Esophagus squamous epithelium (tissue), 4 donors: ENCODE data around the gene TECR.

ENCODE experiments used
- POLR2A ChIP-seq, 4 donors: fragments of 450-650 bp; IDR thresholded peaks; one replicate each; pipeline ENCODE4 v1.6.1; 2017; ENCODE audit warnings: antibody characterized with exemption in 4 of 4, mild to moderate bottlenecking in 4 of 4, moderate library complexity in 3 of 4
- TF ChIP-seq, protein P1 (sequence below), 6 experiments: fragments of 450-650 bp in 4 of 6; fragments of 200-600 bp in 2 of 6; sonication (generic) in 2 of 6; IDR thresholded peaks; one replicate each; pipeline ENCODE4 v1.5.1; 2016 to 2019; ENCODE audit warnings: antibody characterized with exemption in 6 of 6, mild to moderate bottlenecking in 4 of 6, moderate library complexity in 4 of 6

DNA sequence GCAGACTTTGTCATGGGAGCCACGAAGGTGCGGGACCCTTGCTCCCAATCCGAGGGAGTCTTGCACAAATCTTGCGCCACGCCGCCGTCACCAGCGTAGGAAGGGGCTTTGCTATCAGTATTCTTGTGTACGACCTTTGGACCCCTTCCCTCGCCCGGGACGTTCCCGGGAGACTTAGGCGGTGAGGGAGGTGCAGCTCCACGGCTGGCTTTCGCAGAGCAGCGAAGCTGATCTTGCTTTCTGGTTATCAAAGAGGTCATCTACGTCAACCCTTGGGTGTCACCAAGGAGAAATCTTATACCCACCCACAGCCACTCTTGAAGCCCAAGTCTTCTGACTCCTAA, 583 bp downstream of the TECR start:
- TF ChIP-seq, protein P1, sequence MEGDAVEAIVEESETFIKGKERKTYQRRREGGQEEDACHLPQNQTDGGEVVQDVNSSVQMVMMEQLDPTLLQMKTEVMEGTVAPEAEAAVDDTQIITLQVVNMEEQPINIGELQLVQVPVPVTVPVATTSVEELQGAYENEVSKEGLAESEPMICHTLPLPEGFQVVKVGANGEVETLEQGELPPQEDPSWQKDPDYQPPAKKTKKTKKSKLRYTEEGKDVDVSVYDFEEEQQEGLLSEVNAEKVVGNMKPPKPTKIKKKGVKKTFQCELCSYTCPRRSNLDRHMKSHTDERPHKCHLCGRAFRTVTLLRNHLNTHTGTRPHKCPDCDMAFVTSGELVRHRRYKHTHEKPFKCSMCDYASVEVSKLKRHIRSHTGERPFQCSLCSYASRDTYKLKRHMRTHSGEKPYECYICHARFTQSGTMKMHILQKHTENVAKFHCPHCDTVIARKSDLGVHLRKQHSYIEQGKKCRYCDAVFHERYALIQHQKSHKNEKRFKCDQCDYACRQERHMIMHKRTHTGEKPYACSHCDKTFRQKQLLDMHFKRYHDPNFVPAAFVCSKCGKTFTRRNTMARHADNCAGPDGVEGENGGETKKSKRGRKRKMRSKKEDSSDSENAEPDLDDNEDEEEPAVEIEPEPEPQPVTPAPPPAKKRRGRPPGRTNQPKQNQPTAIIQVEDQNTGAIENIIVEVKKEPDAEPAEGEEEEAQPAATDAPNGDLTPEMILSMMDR (IDR thresholded peaks at IDR 0.05): no peak
- TF ChIP-seq POLR2A (IDR thresholded peaks at IDR 0.05): no peak
